HEK293 (cell line): ENCODE measurements around the gene MSH2.

Source experiments
- CTCF ChIA-PET: fragments of 350-600 bp; formaldehyde crosslinking; extraction: SDS; loops from one replicate; lab custom pipeline; 2021; ENCODE audit warnings: antibody characterized with exemption; lab: Yijun Ruan, JAX
- POLR2A ChIA-PET: fragments of 300-600 bp; formaldehyde crosslinking; extraction: SDS; loops from one replicate; lab custom pipeline; 2020; ENCODE audit warnings: antibody characterized with exemption, inconsistent platforms; lab: Yijun Ruan, JAX
- H3K27ac ChIP-seq: fragments of 200-500 bp; sonication (Bioruptor generic); 2 replicates; pipeline ENCODE4 v1.5.1; 2014; ENCODE audit warnings: low read depth, low read length, control low read depth, inconsistent platforms; ENCODE audit errors: extremely low read depth
- H3K36me3 ChIP-seq, 2 experiments: fragments of 200-500 bp in 1 of 2; sonication (Bioruptor generic) in 1 of 2; 1 replicate in 1 of 2; 2 replicates in 1 of 2; pipeline ENCODE4 v1.5.1; 2014 to 2017; ENCODE audit warnings: inconsistent platforms in 2 of 2, low read length in 2 of 2; ENCODE audit not compliant: control insufficient read depth in 2 of 2, insufficient read depth in 1 of 2
- H3K4me1 ChIP-seq: fragments of 200-500 bp; sonication (Bioruptor generic); 2 replicates; pipeline ENCODE4 v1.5.1; 2014; ENCODE audit warnings: mild to moderate bottlenecking, low read length, inconsistent platforms; ENCODE audit not compliant: control insufficient read depth, insufficient read depth
- H3K4me3 ChIP-seq: 2 replicates; pipeline ENCODE4 v1.5.1; 2011; ENCODE audit warnings: low read depth, mild to moderate bottlenecking, control low read depth, low read length, moderate library complexity
- H3K9me3 ChIP-seq: fragments of 200-500 bp; sonication (Bioruptor generic); 2 replicates; pipeline ENCODE4 v1.5.1; 2014; ENCODE audit warnings: low read depth, low read length, inconsistent platforms; ENCODE audit not compliant: control insufficient read depth, insufficient read depth
- GLIS2 ChIP-seq: fragments of 450-650 bp; formaldehyde crosslinking; IDR thresholded peaks from 2 replicates; pipeline ENCODE4 v1.5.1; 2016; ENCODE audit warnings: missing biosample characterization, missing genetic modification characterization
- ZFHX2 ChIP-seq: fragments of 450-650 bp; formaldehyde crosslinking; conservative IDR thresholded peaks from 2 replicates; pipeline ENCODE4 v1.5.1; 2016; ENCODE audit warnings: missing biosample characterization, missing genetic modification characterization
- TF ChIP-seq, protein P1 (sequence below): fragments of 450-650 bp; formaldehyde crosslinking; IDR thresholded peaks from 2 replicates; pipeline ENCODE4 v1.5.1; 2016; ENCODE audit warnings: missing biosample characterization, missing genetic modification characterization

MSH2 gene

DNA sequence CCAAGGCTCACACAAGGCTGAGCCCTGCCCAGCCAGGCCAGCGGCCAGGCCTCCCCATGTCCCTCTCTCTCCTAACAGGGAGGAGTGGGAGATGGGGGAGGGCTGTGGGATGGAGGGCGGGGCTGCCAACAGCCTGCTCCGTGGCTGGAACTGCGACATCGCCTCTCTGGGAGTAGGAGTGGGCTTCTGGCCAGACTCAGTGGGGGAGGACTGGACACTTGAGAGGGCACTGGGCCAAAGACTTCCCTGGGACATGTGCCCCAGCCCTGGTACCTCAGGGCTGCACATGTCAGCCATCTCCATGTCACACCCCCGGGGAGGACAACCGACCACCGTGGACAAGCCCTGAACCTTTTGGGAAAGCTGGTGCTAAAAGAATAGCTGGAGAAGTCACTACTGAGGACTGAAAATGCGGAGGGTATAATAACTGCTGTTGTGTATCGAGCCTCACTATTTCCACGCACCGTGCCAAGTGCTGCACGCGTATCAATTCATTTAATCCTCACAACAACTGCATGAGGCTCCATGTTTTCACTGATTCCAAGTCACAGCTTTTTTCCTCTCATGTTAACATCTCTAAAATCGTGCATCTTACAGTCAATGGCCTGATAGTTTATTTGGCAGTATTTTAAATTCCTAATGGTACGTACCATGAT is 127.3 kb downstream of the MSH2 start:
- TF ChIP-seq ZFHX2 (tag by site-specific recombination) (peak; percentile 40; the same call in 1 of the 2 replicates), GLIS2 (tag by site-specific recombination) (no peak)
- TF ChIP-seq, all 188 proteins: peak for 1
- Histone ChIP-seq H3K4me3 (no peak overlapping the region), H3K4me1 (peaks cover 7% of the 10 kb centered on the region), H3K27ac (no peak overlapping the region), H3K9me3 (no peaks in the 10 kb centered on the region), H3K36me3 (no peaks in the 10 kb centered on the region)
- CTCF ChIA-PET: no interaction called here
- POLR2A ChIA-PET: no interaction called here

- ChIA-PET POLR2A (no interaction called here), CTCF (interaction anchor here (0.6 kb wide), 1 partner anchor 196 kb away, joined by 3 read pairs; no protein-coding TSS in a partner anchor)
- Histone ChIP-seq H3K4me3 (no peak overlapping the region), H3K4me1 (peaks cover 7% of the 10 kb centered on the region), H3K9me3 (no peaks in the 10 kb centered on the region), H3K36me3 (no peaks in the 10 kb centered on the region), H3K27ac (no peak overlapping the region)
- TF ChIP-seq, protein P1, sequence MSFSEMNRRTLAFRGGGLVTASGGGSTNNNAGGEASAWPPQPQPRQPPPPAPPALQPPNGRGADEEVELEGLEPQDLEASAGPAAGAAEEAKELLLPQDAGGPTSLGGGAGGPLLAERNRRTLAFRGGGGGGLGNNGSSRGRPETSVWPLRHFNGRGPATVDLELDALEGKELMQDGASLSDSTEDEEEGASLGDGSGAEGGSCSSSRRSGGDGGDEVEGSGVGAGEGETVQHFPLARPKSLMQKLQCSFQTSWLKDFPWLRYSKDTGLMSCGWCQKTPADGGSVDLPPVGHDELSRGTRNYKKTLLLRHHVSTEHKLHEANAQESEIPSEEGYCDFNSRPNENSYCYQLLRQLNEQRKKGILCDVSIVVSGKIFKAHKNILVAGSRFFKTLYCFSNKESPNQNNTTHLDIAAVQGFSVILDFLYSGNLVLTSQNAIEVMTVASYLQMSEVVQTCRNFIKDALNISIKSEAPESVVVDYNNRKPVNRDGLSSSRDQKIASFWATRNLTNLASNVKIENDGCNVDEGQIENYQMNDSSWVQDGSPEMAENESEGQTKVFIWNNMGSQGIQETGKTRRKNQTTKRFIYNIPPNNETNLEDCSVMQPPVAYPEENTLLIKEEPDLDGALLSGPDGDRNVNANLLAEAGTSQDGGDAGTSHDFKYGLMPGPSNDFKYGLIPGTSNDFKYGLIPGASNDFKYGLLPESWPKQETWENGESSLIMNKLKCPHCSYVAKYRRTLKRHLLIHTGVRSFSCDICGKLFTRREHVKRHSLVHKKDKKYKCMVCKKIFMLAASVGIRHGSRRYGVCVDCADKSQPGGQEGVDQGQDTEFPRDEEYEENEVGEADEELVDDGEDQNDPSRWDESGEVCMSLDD (tag by site-specific recombination): no peak
These were observed 128.6 kb downstream of the MSH2 start for GRCh38 chr2:47531378-47532042.
